BJ (cell line): ENCODE measurements around the gene PEG3. TPM values are rescaled to one million over a fixed set of nuclear protein-coding genes. Genes with fewer than 3 reads are reported as not detected.

Source experiments
- CTCF ChIA-PET: fragments of 350-600 bp; formaldehyde crosslinking; extraction: SDS; loops from one replicate; lab custom pipeline; 2021; ENCODE audit warnings: antibody characterized with exemption, inconsistent platforms; lab: Yijun Ruan, JAX
- POLR2A ChIA-PET: fragments of 300-600 bp; sonication (Branson Sonifier 250); formaldehyde crosslinking; extraction: SDS; loops from one replicate; lab custom pipeline; 2021; ENCODE audit warnings: antibody characterized with exemption; lab: Charles Lee
- DNase-seq: peaks from one replicate; pipeline ENCODE4 v3.0.0-alpha.2; 2011; ENCODE audit warnings: low read depth
- H3K27me3 ChIP-seq: 2 replicates; pipeline ENCODE4 v1.6.0; 2011; ENCODE audit warnings: low read length; ENCODE audit not compliant: control insufficient read depth, insufficient read depth
- H3K36me3 ChIP-seq: 2 replicates; pipeline ENCODE4 v1.5.1; 2011; ENCODE audit warnings: low read length; ENCODE audit not compliant: control insufficient read depth, insufficient read depth
- H3K4me3 ChIP-seq: 2 replicates; pipeline ENCODE4 v1.5.1; 2011; ENCODE audit warnings: low read depth, mild to moderate bottlenecking, control low read depth, low read length
- polyA plus RNA-seq: library from polyadenylated mRNA; depleted of rRNA; stranded (reverse); fragments of >200 nt; gene quantifications from 2 replicates; pipeline ENCODE4 v1.2.3, GENCODE V29; 2011; rRNA removed
- small RNA-seq: library from RNA; depleted of rRNA; stranded (forward); fragments of <200 nt; gene quantifications from one replicate; pipeline ENCODE3, GENCODE V24; 2012; ENCODE audit warnings: low replicate concordance, low read depth; ENCODE audit not compliant: insufficient read length
- TF ChIP-seq, protein P1 (sequence below): IDR thresholded peaks from 2 replicates; pipeline ENCODE4 v1.5.1; 2011; ENCODE audit warnings: low read depth, mild to moderate bottlenecking, control low read depth, inconsistent platforms, low read length, moderate library complexity; ENCODE audit not compliant: insufficient read depth

Gene PEG3
- polyA plus RNA-seq, 1 experiment: 0.04 TPM

DNA sequence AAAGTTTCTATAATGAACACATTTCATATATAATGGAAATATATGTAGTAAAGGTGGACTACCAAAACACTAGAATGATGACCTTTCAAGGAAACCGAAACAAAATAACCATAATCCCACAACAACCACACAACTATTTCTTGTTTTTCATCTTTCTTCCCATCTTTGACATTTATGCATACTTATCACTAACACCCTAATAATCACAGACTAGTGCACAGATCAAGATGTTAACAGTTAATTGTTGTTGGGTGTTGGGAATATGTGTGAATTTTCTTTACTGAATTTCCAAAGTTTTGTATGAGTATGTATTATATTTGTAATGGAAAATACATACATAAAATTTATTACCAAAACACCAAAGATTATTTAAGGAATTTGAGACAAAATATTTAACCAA lies 30.3 kb downstream of the PEG3 start:
- ChIA-PET POLR2A (no interaction called here), CTCF (no interaction called here)
- TF ChIP-seq, protein P1, sequence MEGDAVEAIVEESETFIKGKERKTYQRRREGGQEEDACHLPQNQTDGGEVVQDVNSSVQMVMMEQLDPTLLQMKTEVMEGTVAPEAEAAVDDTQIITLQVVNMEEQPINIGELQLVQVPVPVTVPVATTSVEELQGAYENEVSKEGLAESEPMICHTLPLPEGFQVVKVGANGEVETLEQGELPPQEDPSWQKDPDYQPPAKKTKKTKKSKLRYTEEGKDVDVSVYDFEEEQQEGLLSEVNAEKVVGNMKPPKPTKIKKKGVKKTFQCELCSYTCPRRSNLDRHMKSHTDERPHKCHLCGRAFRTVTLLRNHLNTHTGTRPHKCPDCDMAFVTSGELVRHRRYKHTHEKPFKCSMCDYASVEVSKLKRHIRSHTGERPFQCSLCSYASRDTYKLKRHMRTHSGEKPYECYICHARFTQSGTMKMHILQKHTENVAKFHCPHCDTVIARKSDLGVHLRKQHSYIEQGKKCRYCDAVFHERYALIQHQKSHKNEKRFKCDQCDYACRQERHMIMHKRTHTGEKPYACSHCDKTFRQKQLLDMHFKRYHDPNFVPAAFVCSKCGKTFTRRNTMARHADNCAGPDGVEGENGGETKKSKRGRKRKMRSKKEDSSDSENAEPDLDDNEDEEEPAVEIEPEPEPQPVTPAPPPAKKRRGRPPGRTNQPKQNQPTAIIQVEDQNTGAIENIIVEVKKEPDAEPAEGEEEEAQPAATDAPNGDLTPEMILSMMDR: no peak
- Histone ChIP-seq H3K27me3 (no peaks in the 10 kb centered on the region), H3K36me3 (no peaks in the 10 kb centered on the region), H3K4me3 (no peak overlapping the region)
- DNase-seq: no peak

DNA sequence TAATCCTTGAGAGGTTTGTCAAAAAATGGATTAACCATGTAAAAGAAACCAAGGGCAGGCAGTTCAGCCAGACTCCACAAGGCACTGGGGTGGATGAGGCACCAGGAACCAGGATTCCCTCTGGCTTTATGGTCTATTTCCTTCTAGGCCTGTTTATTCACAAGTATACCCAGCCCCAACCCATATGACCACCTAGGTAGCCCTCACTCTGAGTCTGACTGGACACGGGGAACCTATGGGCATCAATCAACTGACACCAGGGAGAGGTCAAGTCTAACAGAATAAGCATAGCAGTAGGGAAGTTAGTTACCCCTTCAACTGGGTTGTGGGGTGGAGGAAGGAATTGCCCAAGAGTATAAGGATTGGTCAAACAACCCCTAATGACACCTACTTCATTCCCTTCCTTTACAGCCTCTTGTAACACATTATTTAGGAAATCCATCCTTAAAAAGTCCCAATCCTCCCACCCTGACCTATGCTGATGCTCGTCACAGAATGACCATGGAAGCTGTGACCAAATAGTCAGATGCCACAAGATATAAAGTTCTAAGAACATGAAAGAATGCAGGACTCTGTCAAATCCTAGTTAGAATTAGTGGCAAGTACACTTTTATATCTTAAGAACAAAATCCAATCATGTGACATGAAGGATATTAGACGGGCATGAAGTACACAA lies 31.7 kb downstream of the PEG3 start:
- POLR2A ChIA-PET: no interaction called here
- CTCF ChIA-PET: no interaction called here
- TF ChIP-seq, protein P1: no peak
- DNase-seq: no peak
- Histone ChIP-seq H3K4me3 (no peak overlapping the region), H3K36me3 (no peaks in the 10 kb centered on the region), H3K27me3 (no peaks in the 10 kb centered on the region)

DNA sequence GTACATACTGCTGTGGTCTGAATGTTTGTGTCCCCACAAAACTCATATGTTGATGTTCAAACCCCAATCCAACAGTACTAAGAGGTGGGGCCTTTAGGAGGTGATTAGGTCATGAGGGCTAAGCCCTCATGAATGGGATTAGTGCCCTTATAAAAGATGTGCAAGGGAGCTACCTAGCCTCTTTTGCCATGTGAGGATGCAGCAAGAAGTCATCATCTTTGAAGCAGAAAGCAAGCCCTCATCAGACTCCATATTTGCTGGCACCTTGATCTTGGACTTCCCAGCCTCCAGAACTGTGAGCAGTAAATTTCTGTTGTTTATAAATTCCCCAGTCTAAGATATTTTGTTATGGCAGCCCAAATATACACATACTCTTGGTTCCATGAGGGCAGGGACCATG lies 33.9 kb downstream of the PEG3 start:
- Histone ChIP-seq H3K4me3 (no peak overlapping the region), H3K36me3 (no peaks in the 10 kb centered on the region), H3K27me3 (no peaks in the 10 kb centered on the region)
- TF ChIP-seq, protein P1: no peak
- CTCF ChIA-PET: no interaction called here
- POLR2A ChIA-PET: no interaction called here
- no peak for DNase-seq

Small RNA genes lying within 50 kb of the gene (small RNA-seq; reads per million reads assigned to genes)
- gene AC006115.2: not detected

Other genes starting within 250 kb of the PEG3 start
- gene ZNF71, start 245.4 kb downstream of the PEG3 start, polyA plus RNA-seq: 3.8 and 6.6 TPM in 2 replicates
- gene SMIM17, start 197.6 kb downstream of the PEG3 start, polyA plus RNA-seq: 0.07 TPM in 1 of 2 replicates, not detected in the other
- gene ZNF835, start 169.0 kb downstream of the PEG3 start, polyA plus RNA-seq: not detected in 2 replicates
- gene ZIM2, start within 50 bp of the PEG3 start, polyA plus RNA-seq: not detected in 2 replicates